IMR-90 (cell line): ENCODE measurements around the gene GRM8. TPM values are rescaled to one million over a fixed set of nuclear protein-coding genes. Genes with fewer than 3 reads are reported as not detected.
"Not testable (repeated sequence)": the region's sequence is repeated elsewhere in the genome, so short reads cannot be mapped to it uniquely, and the experiment has no call there.

Source experiments
- ATAC-seq: fragments of 200-7000 bp; cut with Tn5 transposase; 2 replicates; pipeline ENCODE4 v1.9.1; 2020; ENCODE audit warnings: low read depth, mild to moderate bottlenecking, moderate library complexity
- BruUV-seq: library from RNA; stranded (reverse); fragments of 400-500 nt; replicated peaks from 2 replicates; lab custom pipeline; 2021; lab: Mats Ljungman, UMichigan
- CTCF ChIA-PET: fragments of 300-600 bp; formaldehyde crosslinking; extraction: SDS; loops from one replicate; lab custom pipeline; 2021; ENCODE audit warnings: antibody characterized with exemption; lab: Yijun Ruan, JAX
- POLR2A ChIA-PET: fragments of 300-600 bp; sonication (Branson Sonifier 250); formaldehyde crosslinking; loops from one replicate; lab custom pipeline; 2022; ENCODE audit warnings: antibody characterized with exemption; ENCODE audit not compliant: unreplicated experiment; lab: Charles Lee
- DNase-seq: peaks from one replicate; pipeline ENCODE4 v3.0.0; 2013
- H2AFZ ChIP-seq: replicated peaks from 2 replicates; pipeline ENCODE3; 2013; ENCODE audit warnings: low read length, mild to moderate bottlenecking; ENCODE audit not compliant: poor library complexity
- H2AK5ac ChIP-seq: 2 replicates; pipeline ENCODE4 v1.6.1; 2013; ENCODE audit warnings: low read depth, low read length, inconsistent platforms
- H2AK9ac ChIP-seq: replicated peaks from 2 replicates; pipeline ENCODE3; 2013; ENCODE audit warnings: mild to moderate bottlenecking, low read depth, low read length, moderate library complexity; ENCODE audit not compliant: poor library complexity
- H2BK120ac ChIP-seq: 2 replicates; pipeline ENCODE4 v1.6.1; 2013; ENCODE audit warnings: low read depth, low read length, inconsistent platforms
- H2BK15ac ChIP-seq: 3 replicates; pipeline ENCODE4 v1.6.1; 2013; ENCODE audit warnings: low read depth, low read length, inconsistent platforms
- H2BK20ac ChIP-seq: 2 replicates; pipeline ENCODE4 v1.6.1; 2013; ENCODE audit warnings: low read depth, mild to moderate bottlenecking, inconsistent platforms, low read length, moderate library complexity
- H2BK5ac ChIP-seq: 2 replicates; pipeline ENCODE4 v1.6.1; 2013; ENCODE audit warnings: mild to moderate bottlenecking, low read depth, low read length, inconsistent platforms; ENCODE audit not compliant: poor library complexity, severe bottlenecking
- H3K14ac ChIP-seq: replicated peaks from 2 replicates; pipeline ENCODE4 v1.6.1; 2013; ENCODE audit warnings: low read depth, low read length, inconsistent platforms
- H3K18ac ChIP-seq: 2 replicates; pipeline ENCODE4 v1.6.1; 2013; ENCODE audit warnings: low read depth, low read length, control low read depth
- H3K23ac ChIP-seq: 2 replicates; pipeline ENCODE4 v1.6.1; 2013; ENCODE audit warnings: low read depth, low read length, inconsistent platforms
- H3K27ac ChIP-seq: 2 replicates; pipeline ENCODE4 v1.5.1; 2013; ENCODE audit warnings: mild to moderate bottlenecking, control low read depth, low read length; ENCODE audit not compliant: insufficient read depth
- H3K27me3 ChIP-seq: 2 replicates; pipeline ENCODE4 v1.6.1; 2013; ENCODE audit warnings: low read length; ENCODE audit not compliant: control insufficient read depth, insufficient read depth
- H3K36me3 ChIP-seq: 2 replicates; pipeline ENCODE4 v1.6.1; 2013; ENCODE audit warnings: low read length, mixed read lengths; ENCODE audit not compliant: control insufficient read depth, insufficient read depth
- H3K4ac ChIP-seq: 2 replicates; pipeline ENCODE4 v1.6.1; 2013; ENCODE audit warnings: low read depth, low read length, inconsistent platforms
- H3K4me1 ChIP-seq: 2 replicates; pipeline ENCODE4 v1.6.1; 2013; ENCODE audit warnings: low read length, mixed read lengths; ENCODE audit not compliant: control insufficient read depth, insufficient read depth
- H3K4me2 ChIP-seq: 2 replicates; pipeline ENCODE4 v1.6.1; 2013; ENCODE audit warnings: low read depth, mild to moderate bottlenecking, control low read depth, low read length, moderate library complexity
- H3K4me3 ChIP-seq: 2 replicates; pipeline ENCODE4 v1.5.1; 2013; ENCODE audit warnings: low read depth, mild to moderate bottlenecking, control low read depth, low read length, moderate library complexity; ENCODE audit not compliant: insufficient read depth
- H3K56ac ChIP-seq: 2 replicates; pipeline ENCODE4 v1.6.1; 2013; ENCODE audit warnings: low read length, inconsistent platforms; ENCODE audit not compliant: insufficient read depth; ENCODE audit errors: extremely low read depth
- H3K79me1 ChIP-seq, 2 experiments: 2 replicates each; pipeline ENCODE4 v1.6.1; 2013; ENCODE audit warnings: low read length in 2 of 2, inconsistent platforms in 1 of 2, low read depth in 1 of 2
- H3K9ac ChIP-seq: 2 replicates; pipeline ENCODE4 v1.6.1; 2013; ENCODE audit warnings: low read depth, low read length, control low read depth
- H3K9me1 ChIP-seq: 2 replicates; pipeline ENCODE4 v1.6.1; 2013; ENCODE audit warnings: low read length, inconsistent platforms; ENCODE audit not compliant: insufficient read depth
- H3K9me3 ChIP-seq: 2 replicates; pipeline ENCODE4 v1.6.1; 2013; ENCODE audit warnings: low read length; ENCODE audit not compliant: control insufficient read depth, insufficient read depth
- H4K20me1 ChIP-seq: 2 replicates; pipeline ENCODE4 v1.6.1; 2013; ENCODE audit warnings: low read length, inconsistent platforms; ENCODE audit not compliant: insufficient read depth
- H4K5ac ChIP-seq: 2 replicates; pipeline ENCODE4 v1.6.1; 2013; ENCODE audit warnings: mild to moderate bottlenecking, low read depth, low read length, control low read depth
- H4K8ac ChIP-seq, 2 experiments: 2 replicates each; pipeline ENCODE4 v1.6.1; 2013; ENCODE audit warnings: low read depth in 2 of 2, low read length in 2 of 2, control low read depth in 1 of 2, inconsistent platforms in 1 of 2
- H4K91ac ChIP-seq: 2 replicates; pipeline ENCODE4 v1.6.1; 2013; ENCODE audit warnings: low read depth, low read length, inconsistent platforms; ENCODE audit not compliant: insufficient read depth
- WGBS, 2 experiments: methylation state at CpG; one replicate each; pipeline versions ENCODE4 v1.1.5 to v1.1.7; 2013; ENCODE audit warnings: missing lambda C conversion rate in 2 of 2; ENCODE audit not compliant: insufficient read length in 1 of 2; ENCODE audit errors: extremely low coverage in 2 of 2; 5-methylcytosine and 5-hydroxymethylcytosine counted together
- dilution Hi-C: fragments of 300-500 bp; cut with HindIII; formaldehyde crosslinking; loops from one replicate; pipeline ENCODE4 v1.14.3; 2018; ENCODE audit warnings: low sequenced_read_pairs; ENCODE audit not compliant: unreplicated experiment
- in situ Hi-C: fragments of 300-500 bp; cut with MboI; formaldehyde crosslinking; loops from 3 replicates; pipeline ENCODE4 v1.14.3; 2019; ENCODE audit warnings: low sequenced_read_pairs, inconsistent platforms, mixed read lengths
- intact Hi-C: fragments of 100-400 bp; cut with micrococcal nuclease; formaldehyde crosslinking; loops from 2 replicates; pipeline ENCODE4 v1.10.0; 2022
- polyA plus RNA-seq, 3 experiments: library from polyadenylated mRNA; depleted of rRNA; stranded (reverse); fragments of >200 nt; gene quantifications; 2 replicates each; pipeline ENCODE4 v1.2.3, GENCODE V29; 2012; ENCODE audit warnings: low replicate concordance in 1 of 3
- total RNA-seq: library from RNA; depleted of rRNA; stranded (reverse); fragments of >200 nt; gene quantifications from 2 replicates; pipeline ENCODE4 v1.2.3, GENCODE V29; 2012

Gene GRM8
- total and polyA plus RNA-seq, 2 of the 4 experiments (the other 2 are of a cell fraction): not detected

DNA sequence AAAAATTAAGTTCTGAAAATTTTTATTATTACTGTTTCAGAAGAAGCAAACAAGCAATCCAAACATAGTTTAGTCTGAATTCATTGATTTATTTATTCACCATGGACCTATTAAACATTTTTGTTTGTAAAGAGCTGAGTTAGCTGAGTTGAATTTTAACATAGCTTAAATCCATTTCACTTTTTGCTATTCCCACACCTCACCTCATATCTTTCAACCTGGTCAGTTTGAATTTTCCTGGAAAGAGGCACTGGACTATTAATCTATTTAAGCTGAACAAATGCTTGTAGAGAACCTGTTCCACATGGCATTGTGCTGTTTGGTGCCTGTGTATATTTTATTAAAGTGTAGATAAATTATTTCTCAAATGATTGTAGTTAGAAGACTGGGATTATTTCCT lies 344.2 kb downstream of the GRM8 start:
- H4K20me1 ChIP-seq, H2AK9ac ChIP-seq, H3K4me3 ChIP-seq, H3K4ac ChIP-seq, H3K4me1 ChIP-seq, in situ Hi-C loops, H2BK20ac ChIP-seq, ATAC-seq, DNase-seq, H2BK5ac ChIP-seq, H3K56ac ChIP-seq, H4K8ac ChIP-seq, H2BK15ac ChIP-seq, H3K4me2 ChIP-seq, H2AK5ac ChIP-seq, H3K23ac ChIP-seq, H3K14ac ChIP-seq, H3K27me3 ChIP-seq, H3K9ac ChIP-seq, H3K9me3 ChIP-seq, H4K91ac ChIP-seq, H2AFZ ChIP-seq, H3K79me1 ChIP-seq, H2BK120ac ChIP-seq, H4K5ac ChIP-seq, POLR2A ChIA-PET, dilution Hi-C loops, BruUV-seq, H3K27ac ChIP-seq, H3K36me3 ChIP-seq, CTCF ChIA-PET, intact Hi-C loops, H3K18ac ChIP-seq, H3K9me1 ChIP-seq: not testable (repeated sequence)

DNA sequence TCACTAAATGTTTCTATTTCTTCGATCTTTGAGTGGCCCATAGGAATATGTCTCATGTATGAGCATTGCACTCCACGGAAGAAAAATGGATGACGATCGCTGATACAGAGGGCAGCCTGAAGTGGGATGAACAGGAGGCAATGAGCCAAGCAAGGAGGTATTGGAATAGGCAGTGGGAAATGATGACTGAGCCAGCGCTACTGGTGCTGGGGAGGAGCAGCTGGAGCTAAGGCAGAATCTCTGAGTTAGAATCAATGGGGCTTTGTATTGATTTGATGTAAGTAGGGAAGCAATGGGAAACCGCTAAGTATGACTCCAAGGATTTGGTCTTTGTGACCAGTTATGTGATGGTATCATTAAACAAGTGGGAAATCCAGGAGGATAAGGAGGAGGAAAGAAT lies 345.1 kb downstream of the GRM8 start:
- H3K79me1 ChIP-seq, CTCF ChIA-PET, H4K8ac ChIP-seq, H3K18ac ChIP-seq, H3K27ac ChIP-seq, H3K4me1 ChIP-seq, H3K9ac ChIP-seq, H3K27me3 ChIP-seq, BruUV-seq, intact Hi-C loops, H3K23ac ChIP-seq, H2BK15ac ChIP-seq, H4K5ac ChIP-seq, H2AFZ ChIP-seq, H3K14ac ChIP-seq, in situ Hi-C loops, H2BK120ac ChIP-seq, ATAC-seq, H3K9me3 ChIP-seq, dilution Hi-C loops, H4K20me1 ChIP-seq, H3K56ac ChIP-seq, H3K9me1 ChIP-seq, H2AK9ac ChIP-seq, H2AK5ac ChIP-seq, DNase-seq, H4K91ac ChIP-seq, H3K4me3 ChIP-seq, H3K4me2 ChIP-seq, H3K36me3 ChIP-seq, H2BK20ac ChIP-seq, H3K4ac ChIP-seq, POLR2A ChIA-PET, H2BK5ac ChIP-seq: not testable (repeated sequence)
- WGBS, 2 experiments: no CpG with 5 or more reads among the region's 6 CpGs
